GM19328 (cell line): Measurements from ENCODE around the gene PANK2.
"Not testable (repeated sequence)": the region's sequence is repeated elsewhere in the genome, so short reads cannot be mapped to it uniquely, and the experiment has no call there.

Experiments used
- ATAC-seq: cut with Tn5 transposase; IDR thresholded peaks from one replicate; pipeline ENCODE4 v1.9.1; 2021; ENCODE audit warnings: mild to moderate bottlenecking, moderate library complexity; ENCODE audit not compliant: unreplicated experiment

Gene PANK2

DNA sequence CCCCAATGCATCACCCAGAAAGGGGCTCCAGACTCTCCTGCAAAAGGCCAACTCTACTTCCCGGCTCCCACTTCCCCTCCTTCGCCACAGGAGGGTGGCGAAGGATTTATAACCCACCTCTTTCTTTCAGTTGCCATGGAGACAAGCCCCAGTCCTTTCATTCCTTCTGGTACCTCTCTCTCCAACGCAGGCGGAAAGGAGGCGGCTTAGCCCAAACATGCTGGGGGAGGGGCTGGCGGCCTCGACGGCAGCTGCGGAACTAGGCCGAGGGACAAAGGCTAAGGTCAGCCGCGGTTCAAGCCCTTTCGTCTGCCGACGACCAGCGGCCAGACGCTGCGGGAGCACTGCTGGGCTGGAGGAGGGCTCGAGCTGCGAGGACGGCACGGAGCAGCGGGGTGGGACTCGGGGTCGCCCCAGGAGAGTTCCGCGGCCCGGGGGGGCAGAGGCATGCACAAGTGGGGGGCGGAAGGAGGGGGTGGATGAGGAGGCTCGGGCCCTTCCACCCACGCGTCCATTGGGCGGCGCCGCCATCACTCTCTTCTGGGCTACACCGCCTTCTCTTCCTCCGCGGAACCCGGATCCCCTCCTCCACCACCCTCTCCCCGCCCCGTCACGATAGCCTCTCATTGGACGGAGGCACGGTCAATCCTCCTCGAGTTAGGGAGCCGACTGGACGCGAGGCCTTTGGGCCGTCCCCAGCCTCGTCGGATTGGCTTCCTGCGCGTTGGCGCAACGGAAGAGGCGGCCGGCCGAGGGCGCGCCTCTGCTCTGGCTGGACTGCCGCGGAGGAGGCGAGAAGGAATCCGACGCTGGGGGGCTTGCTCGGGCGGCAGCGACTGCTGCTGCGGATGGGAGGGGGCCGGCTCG is at the start of gene PANK2:
TSS of gene PANK2 (plus strand) at position 766 of the 867 bp plus-strand sequence.
- ATAC-seq = peak; percentile 92

DNA sequence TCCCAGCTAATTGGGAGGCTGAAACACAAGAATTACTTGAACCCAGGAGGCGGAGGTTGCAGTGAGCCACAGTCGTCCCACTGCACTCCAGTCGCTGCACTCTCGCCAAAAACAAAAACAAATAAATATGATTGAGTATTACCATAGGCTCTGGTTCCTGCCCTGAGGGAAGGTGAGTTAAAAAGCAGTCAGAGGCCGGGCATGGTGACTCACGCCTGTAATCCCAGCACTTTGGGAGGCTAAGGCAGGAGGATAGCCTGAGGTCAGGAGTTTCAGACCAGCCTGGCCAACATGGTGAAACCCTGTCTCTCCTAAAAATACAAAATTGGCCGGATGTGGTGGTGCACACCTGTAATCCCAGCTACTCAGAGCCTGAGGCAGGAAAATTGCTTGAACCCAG is 49.0 kb upstream of the PANK2 start:
- not testable (repeated sequence) for ATAC-seq

DNA sequence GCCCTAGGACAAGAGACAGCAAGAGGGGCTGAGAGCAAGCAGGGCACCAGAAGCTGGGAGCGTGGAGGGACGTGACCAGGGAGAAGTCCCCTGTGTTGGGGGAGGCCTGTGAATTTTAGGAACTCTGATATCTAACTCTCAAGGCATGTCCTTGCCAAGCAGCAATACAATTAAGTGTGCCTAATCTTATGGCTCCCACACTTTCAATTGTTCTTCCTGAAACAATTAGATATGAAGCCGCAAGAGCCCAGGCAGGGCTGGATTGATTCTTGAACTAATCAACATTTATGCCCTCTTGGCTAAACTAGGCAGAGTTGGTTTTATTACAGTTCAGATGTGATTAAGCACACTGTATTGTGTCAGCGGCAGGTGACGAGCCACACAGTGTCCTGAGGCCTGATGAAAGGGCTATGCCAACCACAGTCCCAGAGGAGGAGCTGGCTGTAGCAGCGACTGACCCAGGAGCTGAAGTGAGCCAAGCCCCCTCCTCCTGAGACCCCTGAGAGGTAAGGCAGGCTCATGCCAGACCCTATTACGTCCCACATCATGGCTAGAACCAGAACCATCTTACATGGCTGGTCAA is 46.7 kb upstream of the PANK2 start:
- no peak for ATAC-seq

DNA sequence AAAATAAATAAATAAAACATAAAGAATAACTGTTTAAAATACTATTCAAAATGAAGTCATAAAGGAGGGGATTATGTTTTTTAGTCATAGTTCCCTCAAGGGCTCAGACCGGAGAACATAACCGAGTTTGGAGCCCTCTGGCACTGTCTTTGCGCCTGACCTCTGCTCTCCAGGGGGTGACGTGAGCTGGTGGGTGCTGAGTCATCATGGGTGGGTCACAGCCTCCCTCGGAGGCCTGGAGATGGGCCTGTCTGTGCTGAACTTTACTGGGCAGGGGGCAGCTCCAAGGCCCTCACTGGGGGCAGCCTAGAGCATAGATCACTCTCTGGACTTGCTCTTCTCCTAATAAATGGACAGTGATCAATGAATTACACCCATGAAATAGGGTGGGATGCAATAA is 45.7 kb upstream of the PANK2 start:
- ATAC-seq = no peak

DNA sequence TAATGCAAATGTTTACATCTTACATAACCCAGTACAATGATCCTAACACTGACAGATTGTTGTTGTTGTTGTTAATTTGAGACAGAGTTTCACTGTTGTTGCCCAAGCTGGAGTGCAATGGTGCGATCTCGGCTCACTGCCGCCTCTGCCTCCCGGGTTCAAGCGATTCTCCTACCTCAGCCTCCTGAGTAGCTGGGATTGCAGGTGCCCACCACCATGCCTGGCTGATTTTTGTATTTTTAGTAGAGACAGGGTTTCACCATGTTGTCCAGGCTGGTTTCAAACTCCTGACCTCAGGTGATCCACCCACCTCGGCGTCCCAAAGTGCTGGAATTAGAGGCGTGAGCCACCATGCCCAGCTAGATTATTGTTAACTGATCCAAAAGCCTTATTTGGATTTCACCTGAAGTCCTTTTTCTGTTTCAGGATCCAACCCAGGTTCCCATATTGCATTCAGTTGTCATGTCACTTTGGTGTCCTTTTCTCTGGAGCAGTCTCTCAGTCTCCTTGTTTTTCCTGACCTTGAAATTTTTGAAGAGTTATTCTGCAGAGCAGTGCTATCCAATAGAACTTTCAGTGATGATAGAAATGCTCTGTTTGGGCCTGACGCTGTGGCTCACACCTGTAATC is 45.1 kb upstream of the PANK2 start:
- ATAC-seq = not testable (repeated sequence)

DNA sequence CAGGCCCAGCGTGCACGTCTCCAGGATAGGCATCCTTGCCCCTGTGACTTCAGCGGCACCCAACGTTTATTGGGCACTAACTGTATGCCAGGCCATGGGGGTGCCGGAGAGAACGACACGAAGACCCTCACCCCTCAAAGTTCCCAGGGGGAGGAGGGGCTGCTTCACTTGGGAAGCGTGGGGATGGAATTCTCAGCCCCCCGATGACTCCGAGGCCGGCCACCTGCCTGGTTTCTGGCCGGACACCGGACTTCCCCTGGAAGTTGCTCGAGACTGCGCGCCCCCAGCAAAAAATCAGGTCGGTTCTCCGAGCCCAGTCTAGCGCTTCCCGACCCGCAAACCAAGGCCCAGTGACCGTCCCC is 42.8 kb upstream of the PANK2 start:
- ATAC-seq = no peak

DNA sequence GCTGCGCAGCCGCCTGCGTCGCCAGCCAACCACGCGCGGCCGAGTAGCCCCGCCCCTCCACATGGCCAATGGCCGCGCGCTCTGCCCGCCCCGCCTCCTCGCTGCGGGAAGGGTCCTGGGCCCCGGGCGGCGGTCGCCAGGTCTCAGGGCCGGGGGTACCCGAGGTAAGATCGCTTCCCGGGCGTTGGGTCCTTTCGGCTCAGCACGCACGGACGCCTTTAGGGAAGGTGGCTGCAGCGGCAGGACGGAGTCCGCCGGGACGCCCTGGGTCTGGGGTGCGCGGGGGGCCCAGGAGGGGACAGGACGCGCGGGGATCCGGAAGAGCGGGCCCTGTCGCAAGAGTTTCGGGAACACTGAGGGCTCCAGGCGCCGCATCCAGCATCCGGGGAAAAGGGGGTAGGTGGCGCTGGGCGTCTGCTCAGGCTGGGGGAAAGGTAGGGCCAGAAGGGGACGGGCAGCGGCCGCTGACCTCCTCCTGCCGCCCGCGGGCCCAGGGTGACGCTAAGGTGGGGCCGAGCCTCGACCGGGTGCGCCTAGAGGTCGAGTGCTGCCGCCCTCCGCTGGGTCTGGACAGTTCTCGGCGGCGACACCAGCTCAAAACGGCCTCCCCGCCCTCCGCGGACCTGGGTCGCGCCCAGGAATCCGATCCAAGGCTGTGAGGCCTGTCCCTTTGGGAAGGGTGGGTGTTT is 42.3 kb upstream of the PANK2 start, which contains the start of gene MAVS:
TSS of gene MAVS (plus strand) at position 95 of the 689 bp plus-strand sequence. CDS start 7,791 bp downstream, outside the sequence.
- ATAC-seq = peak; percentile 90

DNA sequence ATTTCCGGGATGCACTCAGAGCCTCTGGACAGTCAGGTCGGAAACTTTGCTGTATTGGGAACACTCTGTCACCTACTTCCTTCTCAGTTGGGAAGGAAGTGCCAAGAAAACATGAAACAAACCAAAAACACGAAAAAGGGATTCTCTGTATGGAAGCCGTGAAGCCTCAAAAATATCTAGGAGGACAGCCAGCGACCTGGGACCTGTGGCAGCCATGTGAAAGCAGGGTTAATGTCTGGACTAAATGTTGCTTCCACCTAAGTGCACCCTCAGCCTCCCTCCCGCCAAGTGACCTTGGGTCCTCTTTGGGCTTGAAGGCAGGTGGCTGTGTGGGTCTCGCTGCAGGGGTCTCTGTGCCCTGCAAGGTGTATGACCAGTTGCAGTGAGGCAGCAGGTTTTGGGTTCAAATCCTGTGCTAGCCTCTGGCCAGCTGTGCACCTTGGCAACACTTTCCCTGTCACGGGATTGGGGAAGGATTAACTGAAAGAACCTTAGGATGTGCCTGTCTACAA is 41.7 kb upstream of the PANK2 start:
- no peak for ATAC-seq

DNA sequence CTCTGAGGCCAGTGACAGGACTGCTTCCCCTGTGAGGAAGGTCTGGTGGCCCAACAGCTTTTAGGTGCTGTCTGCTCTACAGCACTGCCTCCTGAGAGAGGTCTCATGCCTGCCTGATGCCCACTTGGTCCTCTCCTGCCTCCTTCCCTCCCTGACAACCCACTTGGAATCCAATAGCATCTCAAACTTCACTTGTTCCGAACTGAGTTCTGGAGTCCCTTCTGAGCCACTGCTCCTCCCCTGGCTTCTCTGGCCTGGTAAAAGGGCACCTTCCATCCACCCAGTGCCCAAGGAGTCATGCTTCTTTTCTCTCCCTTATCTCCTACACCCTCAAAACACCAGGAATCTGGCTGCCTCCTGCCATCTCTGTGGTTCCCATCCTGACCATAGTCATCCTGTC is 40.6 kb upstream of the PANK2 start:
- ATAC-seq = no peak

DNA sequence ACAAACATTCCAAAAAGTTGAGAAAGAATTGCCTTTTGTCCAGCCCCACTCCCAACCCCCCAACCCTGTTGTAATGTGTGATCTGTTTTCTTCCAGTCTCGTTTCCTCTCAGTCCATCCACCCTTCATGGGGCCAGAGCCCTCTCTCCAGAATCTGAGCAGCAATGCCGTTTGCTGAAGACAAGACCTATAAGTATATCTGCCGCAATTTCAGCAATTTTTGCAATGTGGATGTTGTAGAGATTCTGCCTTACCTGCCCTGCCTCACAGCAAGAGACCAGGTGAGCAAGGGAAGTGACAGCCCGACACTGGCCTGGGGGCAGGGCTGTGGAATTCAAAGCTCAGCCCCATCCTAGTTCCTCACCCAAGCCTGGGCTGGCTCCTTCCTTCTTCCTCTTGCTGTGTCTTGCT is 34.7 kb upstream of the PANK2 start:
- no peak for ATAC-seq

DNA sequence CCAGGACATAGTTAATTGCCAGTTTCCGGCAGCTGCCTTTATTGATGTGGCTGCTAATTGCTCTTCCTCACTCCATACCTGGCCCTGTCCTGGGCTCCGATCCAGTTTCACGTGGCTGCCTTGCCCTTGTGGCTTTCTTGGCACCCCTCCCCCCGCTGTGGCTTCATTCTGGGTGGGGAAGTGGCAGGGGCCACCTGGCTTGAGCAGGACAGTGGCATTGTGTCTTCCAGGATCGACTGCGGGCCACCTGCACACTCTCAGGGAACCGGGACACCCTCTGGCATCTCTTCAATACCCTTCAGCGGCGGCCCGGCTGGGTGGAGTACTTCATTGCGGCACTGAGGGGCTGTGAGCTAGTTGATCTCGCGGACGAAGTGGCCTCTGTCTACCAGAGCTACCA is 31.8 kb upstream of the PANK2 start:
- ATAC-seq = no peak

DNA sequence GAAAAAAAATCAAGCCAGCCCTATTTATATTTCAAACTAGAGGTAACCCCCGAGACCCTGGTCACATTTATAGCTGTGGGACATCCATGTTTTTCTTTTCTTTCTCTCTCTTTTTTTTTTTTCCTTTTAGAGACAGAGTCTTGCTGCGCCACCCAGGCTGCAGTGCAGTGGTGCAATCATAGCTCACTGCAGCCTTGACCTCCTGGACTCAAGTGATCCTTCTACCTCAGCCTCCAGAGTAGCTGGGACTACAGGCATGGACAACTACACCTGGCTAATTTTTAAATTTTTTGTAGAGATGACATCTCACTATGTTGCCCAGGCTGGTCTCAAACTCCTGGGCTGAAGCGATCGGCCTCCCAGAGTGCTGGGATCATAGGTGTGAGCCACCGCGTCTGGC is 30.5 kb upstream of the PANK2 start:
- ATAC-seq = no peak

DNA sequence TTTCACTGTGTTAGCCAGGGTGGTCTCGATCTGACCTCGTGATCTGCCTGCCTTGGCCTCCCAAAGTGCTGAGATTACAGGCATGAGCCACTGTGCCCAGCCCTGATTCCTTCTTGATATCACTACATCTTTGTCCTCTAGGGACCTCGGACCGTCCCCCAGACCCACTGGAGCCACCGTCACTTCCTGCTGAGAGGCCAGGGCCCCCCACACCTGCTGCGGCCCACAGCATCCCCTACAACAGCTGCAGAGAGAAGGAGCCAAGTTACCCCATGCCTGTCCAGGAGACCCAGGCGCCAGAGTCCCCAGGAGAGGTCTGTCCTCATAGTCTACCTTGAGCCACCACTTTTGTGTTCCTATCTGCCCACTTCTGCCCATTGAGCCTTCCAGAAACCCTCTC is 28.0 kb upstream of the PANK2 start:
- ATAC-seq = no peak

DNA sequence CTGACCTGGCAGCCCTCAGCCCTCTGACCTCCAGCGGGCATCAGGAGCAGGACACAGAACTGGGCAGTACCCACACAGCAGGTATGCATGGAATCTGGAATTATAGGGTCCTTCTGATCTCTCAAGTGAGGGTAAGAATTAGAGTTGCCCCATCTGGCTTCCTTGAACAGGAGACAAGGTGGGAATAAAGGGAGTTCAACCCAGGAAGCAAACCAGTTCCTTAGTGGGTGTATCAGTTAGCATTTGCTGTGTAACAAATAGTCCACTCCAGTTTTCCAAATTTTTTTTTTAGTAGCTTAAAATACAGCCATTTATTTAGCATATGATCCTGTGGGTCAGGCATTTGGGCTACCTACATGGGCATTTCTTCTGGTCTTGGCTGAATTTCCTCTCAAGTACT is 26.9 kb upstream of the PANK2 start:
- ATAC-seq = no peak

DNA sequence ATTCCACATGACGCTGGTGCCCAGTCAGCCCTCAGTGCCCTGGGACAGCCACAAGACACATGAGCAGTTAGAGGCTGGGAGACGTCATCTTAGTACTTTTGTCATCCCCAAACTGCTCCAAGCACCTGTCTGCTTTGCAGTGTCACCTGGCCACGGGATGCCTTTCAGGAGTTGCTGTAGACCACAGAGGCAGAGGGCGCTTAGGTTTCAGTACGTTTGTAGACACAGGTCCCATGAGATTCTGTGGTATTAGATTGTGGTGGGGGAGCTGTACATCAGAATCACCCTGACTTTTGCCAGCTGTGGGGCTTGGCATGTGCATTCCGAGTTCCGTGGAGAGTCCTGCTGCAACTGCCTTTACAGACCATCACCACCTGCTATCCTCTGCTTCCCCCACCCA is 25.9 kb upstream of the PANK2 start:
- no peak for ATAC-seq

DNA sequence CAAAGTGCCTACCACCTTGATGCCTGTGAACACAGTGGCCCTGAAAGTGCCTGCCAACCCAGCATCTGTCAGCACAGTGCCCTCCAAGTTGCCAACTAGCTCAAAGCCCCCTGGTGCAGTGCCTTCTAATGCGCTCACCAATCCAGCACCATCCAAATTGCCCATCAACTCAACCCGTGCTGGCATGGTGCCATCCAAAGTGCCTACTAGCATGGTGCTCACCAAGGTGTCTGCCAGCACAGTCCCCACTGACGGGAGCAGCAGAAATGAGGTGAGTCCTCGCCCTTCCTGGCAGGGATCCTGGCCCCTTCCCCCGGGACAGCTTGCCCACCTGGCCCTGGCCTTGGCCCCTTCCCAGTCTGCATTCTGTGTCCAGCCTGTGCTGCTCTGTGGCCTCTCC is 24.7 kb upstream of the PANK2 start:
- ATAC-seq = no peak

DNA sequence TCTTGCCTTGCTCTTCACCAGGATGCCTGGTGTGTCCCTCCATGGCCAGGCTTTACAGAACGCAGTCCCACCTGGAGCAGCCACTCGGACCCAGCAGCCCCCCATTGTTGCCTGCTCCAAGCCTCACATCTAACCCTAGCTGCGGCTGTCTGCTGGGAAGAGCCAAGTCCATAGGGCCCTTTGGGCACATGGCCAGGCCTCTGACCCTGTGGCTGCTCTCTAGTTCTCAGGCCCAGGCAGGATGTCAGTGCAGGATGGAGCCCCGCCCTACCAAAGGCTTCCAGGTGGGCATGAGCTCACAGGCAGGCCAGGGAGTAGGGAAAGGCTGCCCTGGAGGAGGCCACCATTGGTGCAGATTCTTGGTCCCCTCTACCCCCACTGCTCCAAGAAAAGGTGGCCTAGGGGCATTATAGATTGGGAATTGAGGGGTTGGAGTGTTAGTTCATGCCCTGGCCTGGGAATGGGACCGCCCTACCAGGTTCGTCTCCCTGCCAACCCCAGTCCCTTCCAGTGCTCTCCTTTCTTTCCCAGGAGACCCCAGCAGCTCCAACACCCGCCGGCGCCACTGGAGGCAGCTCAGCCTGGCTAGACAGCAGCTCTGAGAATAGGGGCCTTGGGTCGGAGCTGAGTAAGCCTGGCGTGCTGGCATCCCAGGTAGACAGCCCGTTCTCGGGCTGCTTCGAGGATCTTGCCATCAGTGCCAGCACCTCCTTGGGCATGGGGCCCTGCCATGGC is 23.9 kb upstream of the PANK2 start:
- ATAC-seq = no peak

DNA sequence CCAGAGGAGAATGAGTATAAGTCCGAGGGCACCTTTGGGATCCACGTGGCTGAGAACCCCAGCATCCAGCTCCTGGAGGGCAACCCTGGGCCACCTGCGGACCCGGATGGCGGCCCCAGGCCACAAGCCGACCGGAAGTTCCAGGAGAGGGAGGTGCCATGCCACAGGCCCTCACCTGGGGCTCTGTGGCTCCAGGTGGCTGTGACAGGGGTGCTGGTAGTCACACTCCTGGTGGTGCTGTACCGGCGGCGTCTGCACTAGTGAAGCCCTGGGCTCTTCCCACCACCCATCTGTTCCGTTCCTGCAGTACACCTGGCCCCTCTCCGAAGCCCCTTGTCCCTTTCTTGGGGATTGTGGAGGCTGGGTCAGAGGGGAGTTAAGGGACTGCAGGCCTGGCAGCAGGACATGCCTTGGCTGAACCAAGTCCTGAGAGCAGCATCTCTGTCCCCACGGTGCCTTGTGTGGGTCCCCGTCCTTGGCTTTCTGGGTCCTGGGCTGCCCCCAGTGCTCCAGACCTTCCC is 23.2 kb upstream of the PANK2 start:
- no peak for ATAC-seq

DNA sequence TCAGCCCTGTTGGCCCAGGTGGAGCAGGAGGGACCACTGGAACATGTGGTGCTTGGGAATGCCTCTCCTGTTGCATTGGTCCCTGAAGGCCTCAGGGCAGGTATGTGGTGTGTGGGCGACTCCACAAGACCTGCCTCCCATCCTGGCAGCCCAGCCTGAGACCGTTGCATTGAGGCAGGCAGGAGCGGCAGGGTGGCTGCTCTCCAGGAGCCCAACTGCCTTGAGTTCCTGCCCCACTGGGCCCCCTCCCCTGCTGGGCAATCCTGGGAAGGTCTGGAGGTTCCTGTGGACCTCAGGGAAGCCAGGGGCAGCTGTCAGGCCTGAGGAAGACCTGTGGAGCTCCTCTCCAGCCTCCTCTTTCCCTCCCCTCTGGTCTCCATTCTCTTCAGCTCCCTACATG is 22.7 kb upstream of the PANK2 start:
- no peak for ATAC-seq

DNA sequence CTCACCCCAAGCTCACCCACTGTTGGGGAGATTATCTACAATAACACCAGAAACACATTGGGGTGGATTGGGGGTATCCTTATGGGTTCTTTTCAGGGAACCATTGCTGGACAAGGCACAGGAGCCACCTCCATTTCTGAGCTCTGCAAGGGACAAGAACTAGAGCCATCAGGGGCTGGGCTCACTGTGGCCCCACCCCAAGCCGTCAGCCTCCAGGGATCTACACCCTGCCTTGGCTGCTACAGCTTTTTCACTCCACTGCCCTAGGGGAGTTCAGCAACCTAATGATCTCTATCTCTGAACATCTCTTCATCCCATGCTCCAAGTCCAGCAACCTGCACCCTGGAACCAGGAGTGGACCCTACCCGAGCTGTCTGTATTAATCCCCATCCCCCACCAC is 21.4 kb upstream of the PANK2 start:
- ATAC-seq = no peak
